ENCODE data around the gene GLO1. TPM values are rescaled to one million over a fixed set of nuclear protein-coding genes. Genes with fewer than 3 reads are reported as not detected.

GLO1 gene
- total and polyA plus RNA-seq, 9 of the 15 experiments (the other 6 are each of a cell fraction or from before 2014, with no cell fraction given), result 155 to 331 (median 203) TPM

GRCh38 chr6:38722727-38723334 is 19.9 kb upstream of the GLO1 start (continued):
- TF ChIP-seq MECOM (CRISPR knock-in tag; IDR thresholded peaks at IDR 0.05) (0 out of 2 replicates have a peak, but pooled peaks have one; percentile 22), RAD51 (IDR thresholded peaks at IDR 0.05; ENCODE audit: borderline replicate concordance, low read depth) (no peak; the same call in 1 of the 2 replicates), RNF2 (IDR thresholded peaks at IDR 0.05) (no peak), STAG1 (CRISPR knock-in tag; IDR thresholded peaks at IDR 0.05; ENCODE audit: borderline replicate concordance) (no peak), BCLAF1 (IDR thresholded peaks at IDR 0.05; ENCODE audit: borderline replicate concordance in 1 of 2, control insufficient read depth in 1 of 2, low read depth in 2 of 2, low read length in 1 of 2) (no peak), ELF1 (tag; IDR thresholded peaks at IDR 0.05) (peak; percentile 74), PYGO2 (tag; IDR thresholded peaks at IDR 0.05) (no peak), POLR2A (conservative IDR thresholded peaks at IDR 0.05) (peak; percentile 86), USF1 (CRISPR knock-in tag; IDR thresholded peaks at IDR 0.05) (no peak), KLF10 (CRISPR knock-in tag; IDR thresholded peaks at IDR 0.05) (no peak), TRIM24 (IDR thresholded peaks at IDR 0.05) (no peak), TAF9B (IDR thresholded peaks at IDR 0.05; ENCODE audit: partially characterized antibody) (peak; percentile 68), BDP1 (IDR thresholded peaks at IDR 0.05; ENCODE audit: insufficient read depth, insufficient read length) (no peak), RAD21 (CRISPR knock-in tag; conservative IDR thresholded peaks at IDR 0.05 in 1 of 2, IDR thresholded peaks at IDR 0.05 in 1 of 2) (no peak), HINFP (tag; conservative IDR thresholded peaks at IDR 0.05; ENCODE audit: low read depth) (no peak), MAFG (tag; conservative IDR thresholded peaks at IDR 0.05) (no peak), FOXA1 (IDR thresholded peaks at IDR 0.05; ENCODE audit: borderline replicate concordance) (no peak), NFE2L1 (tag; IDR thresholded peaks at IDR 0.05; ENCODE audit: borderline replicate concordance, low read depth) (no peak), THAP7 (CRISPR knock-in tag; IDR thresholded peaks at IDR 0.05) (no peak), POLR2AphosphoS5 (IDR thresholded peaks at IDR 0.05; ENCODE audit: control insufficient read depth, insufficient read depth, low read depth, low read length) (peak; percentile 56; the same call in 1 of the 2 replicates), ETV5 (CRISPR knock-in tag; IDR thresholded peaks at IDR 0.05; ENCODE audit: low read depth) (peak; percentile 66; the same call in 1 of the 2 replicates), KLF16 (IDR thresholded peaks at IDR 0.05) (no peak), CHCHD3 (CRISPR knock-in tag; IDR thresholded peaks at IDR 0.05) (no peak), NFXL1 (CRISPR knock-in tag; IDR thresholded peaks at IDR 0.05) (no peak)
